H9 (cell line): ENCODE results near the gene SPP1. TPM values are rescaled to one million over a fixed set of nuclear protein-coding genes. Genes with fewer than 3 reads are reported as not detected.

Source experiments
- DNase-seq: peaks from one replicate; pipeline ENCODE4 v3.0.0-alpha.2; 2017
- H2AFZ ChIP-seq: one replicate; pipeline ENCODE4 v1.6.1; 2013; ENCODE audit warnings: mild to moderate bottlenecking, low read length, control low read depth, moderate library complexity
- H2AK5ac ChIP-seq: 2 replicates; pipeline ENCODE4 v1.6.1; 2013; ENCODE audit warnings: low read length, control low read depth, mixed read lengths; ENCODE audit not compliant: insufficient read length
- H2BK120ac ChIP-seq: one replicate; pipeline ENCODE4 v1.6.1; 2013; ENCODE audit warnings: low read depth, mild to moderate bottlenecking, low read length, control low read depth, inconsistent platforms; ENCODE audit not compliant: poor library complexity, severe bottlenecking
- H2BK12ac ChIP-seq: 2 replicates; pipeline ENCODE4 v1.6.1; 2013; ENCODE audit warnings: low read length, control low read depth, mixed read lengths, low read depth; ENCODE audit not compliant: insufficient read length
- H2BK15ac ChIP-seq: 2 replicates; pipeline ENCODE4 v1.6.1; 2013; ENCODE audit warnings: low read depth, low read length, control low read depth
- H2BK20ac ChIP-seq: one replicate; pipeline ENCODE4 v1.6.1; 2013; ENCODE audit warnings: low read depth, mild to moderate bottlenecking, low read length, control low read depth, inconsistent platforms; ENCODE audit not compliant: poor library complexity, severe bottlenecking
- H2BK5ac ChIP-seq: 2 replicates; pipeline ENCODE4 v1.6.1; 2013; ENCODE audit warnings: low read length, control low read depth, mixed read lengths; ENCODE audit not compliant: insufficient read length
- H3K14ac ChIP-seq: 2 replicates; pipeline ENCODE4 v1.6.1; 2013; ENCODE audit warnings: low read length, control low read depth; ENCODE audit not compliant: insufficient read depth
- H3K18ac ChIP-seq: 2 replicates; pipeline ENCODE4 v1.6.1; 2013; ENCODE audit warnings: low read depth, mild to moderate bottlenecking, mixed read lengths, low read length, control low read depth; ENCODE audit not compliant: insufficient read length
- H3K23ac ChIP-seq: 2 replicates; pipeline ENCODE4 v1.6.1; 2013; ENCODE audit warnings: low read length, control low read depth, mixed read lengths, low read depth; ENCODE audit not compliant: insufficient read length
- H3K23me2 ChIP-seq: 2 replicates; pipeline ENCODE4 v1.6.1; 2013; ENCODE audit warnings: low read depth, mild to moderate bottlenecking, mixed read lengths, low read length, control low read depth; ENCODE audit not compliant: insufficient read length, poor library complexity, severe bottlenecking
- H3K27ac ChIP-seq: 2 replicates; pipeline ENCODE4 v1.5.1; 2013; ENCODE audit warnings: low read length, control low read depth, mixed read lengths, low read depth; ENCODE audit not compliant: insufficient read length
- H3K27me3 ChIP-seq: 2 replicates; pipeline ENCODE4 v1.6.1; 2013; ENCODE audit warnings: low read length, control low read depth, inconsistent platforms; ENCODE audit not compliant: insufficient read depth
- H3K4ac ChIP-seq: 2 replicates; pipeline ENCODE4 v1.6.1; 2013; ENCODE audit warnings: low read depth, mild to moderate bottlenecking, control low read depth, inconsistent platforms, low read length, moderate library complexity
- H3K4me1 ChIP-seq: 2 replicates; pipeline ENCODE4 v1.6.1; 2013; ENCODE audit warnings: low read length, control low read depth, inconsistent platforms; ENCODE audit not compliant: insufficient read depth
- H3K4me2 ChIP-seq: 2 replicates; pipeline ENCODE4 v1.6.1; 2013; ENCODE audit warnings: low read length, control low read depth, mixed read lengths; ENCODE audit not compliant: insufficient read length, insufficient read depth
- H3K56ac ChIP-seq: 2 replicates; pipeline ENCODE4 v1.6.1; 2013; ENCODE audit warnings: low read depth, mild to moderate bottlenecking, mixed read lengths, low read length, control low read depth; ENCODE audit not compliant: insufficient read length
- H3K79me1 ChIP-seq: 2 replicates; pipeline ENCODE4 v1.6.1; 2013; ENCODE audit warnings: low read depth, mild to moderate bottlenecking, moderate library complexity, low read length, control low read depth, inconsistent platforms; ENCODE audit not compliant: insufficient read depth, poor library complexity, severe bottlenecking
- H3K79me2 ChIP-seq: 2 replicates; pipeline ENCODE4 v1.6.1; 2013; ENCODE audit warnings: low read length, control low read depth, inconsistent platforms; ENCODE audit not compliant: insufficient read depth
- H3K9ac ChIP-seq: 2 replicates; pipeline ENCODE4 v1.6.1; 2013; ENCODE audit warnings: low read length, control low read depth, mixed read lengths; ENCODE audit not compliant: insufficient read length; ENCODE audit errors: extremely low read depth
- H3K9me3 ChIP-seq: one replicate; pipeline ENCODE4 v1.6.1; 2013; ENCODE audit warnings: low read depth, low read length, inconsistent platforms; ENCODE audit not compliant: control insufficient read depth
- H3T11ph ChIP-seq: one replicate; pipeline ENCODE4 v1.6.1; 2013; ENCODE audit warnings: mild to moderate bottlenecking, low read length, control low read depth, inconsistent platforms
- H4K20me1 ChIP-seq: one replicate; pipeline ENCODE4 v1.6.1; 2013; ENCODE audit not compliant: control insufficient read depth, insufficient read length, insufficient read depth
- H4K5ac ChIP-seq: 2 replicates; pipeline ENCODE4 v1.6.1; 2013; ENCODE audit warnings: low read depth, mild to moderate bottlenecking, mixed read lengths, low read length, control low read depth; ENCODE audit not compliant: insufficient read length
- H4K8ac ChIP-seq: replicated peaks from 2 replicates; pipeline ENCODE4 v1.6.1; 2013; ENCODE audit warnings: low read length, control low read depth, mixed read lengths, low read depth; ENCODE audit not compliant: insufficient read length
- H4K91ac ChIP-seq: 2 replicates; pipeline ENCODE4 v1.6.1; 2013; ENCODE audit warnings: low read depth, mild to moderate bottlenecking, moderate library complexity, mixed read lengths, low read length, control low read depth; ENCODE audit not compliant: insufficient read length
- H3K27ac Mint-ChIP-seq, 3 experiments: 2 replicates in 2 of 3; 3 replicates in 1 of 3; pipeline ENCODE4 v1.8.0; 2020 to 2021; ENCODE audit warnings: mixed read lengths in 3 of 3, mild to moderate bottlenecking in 1 of 3, moderate library complexity in 1 of 3
- H3K27me3 Mint-ChIP-seq: 2 replicates; pipeline ENCODE4 v1.8.0; 2021; ENCODE audit warnings: low read depth, mild to moderate bottlenecking, moderate library complexity, mixed read lengths
- H3K36me3 Mint-ChIP-seq, 3 experiments: 2 replicates in 2 of 3; 3 replicates in 1 of 3; pipeline ENCODE4 v1.8.0; 2020 to 2021; ENCODE audit warnings: low read depth in 3 of 3, mixed read lengths in 3 of 3; ENCODE audit not compliant: insufficient read depth in 1 of 3
- H3K4me1 Mint-ChIP-seq, 2 experiments: 2 replicates each; pipeline ENCODE4 v1.8.0; 2020; ENCODE audit warnings: mixed read lengths in 2 of 2
- H3K4me3 Mint-ChIP-seq, 2 experiments: 2 replicates in 1 of 2; 3 replicates in 1 of 2; pipeline ENCODE4 v1.8.0; 2020 to 2021; ENCODE audit warnings: mild to moderate bottlenecking in 2 of 2, mixed read lengths in 2 of 2, moderate library complexity in 1 of 2
- H3K9me3 Mint-ChIP-seq, 2 experiments: 2 replicates in 1 of 2; 3 replicates in 1 of 2; pipeline ENCODE4 v1.8.0; 2020; ENCODE audit warnings: mild to moderate bottlenecking in 2 of 2, mixed read lengths in 2 of 2, moderate library complexity in 1 of 2
- CTCF ChIP-seq: fragments of 200-600 bp; sonication (generic); conservative IDR thresholded peaks from 3 replicates; pipeline ENCODE4 v1.8.0; 2021; ENCODE audit warnings: antibody characterized with exemption, mild to moderate bottlenecking
- WGBS: extraction: QIAGEN DNeasy Blood & Tissue Kit; methylation state at CpG from one replicate; pipeline ENCODE4 v1.1.7; 2013; ENCODE audit warnings: missing lambda C conversion rate, low lambda C conversion rate, mixed read lengths; ENCODE audit not compliant: insufficient read length; ENCODE audit errors: extremely low coverage; 5-methylcytosine and 5-hydroxymethylcytosine counted together
- total RNA-seq: library from RNA; stranded (reverse); gene quantifications from 2 replicates; pipeline ENCODE4 v1.2.1, GENCODE V29; 2021

The SPP1 gene
- total RNA-seq, 1 experiment from 2014 or later: 13.2 TPM

- Histone ChIP-seq H3K27ac (no peak overlapping the region), H4K5ac (no peak overlapping the region), H2BK12ac (no peak overlapping the region), H3K27me3 (no peaks in the 10 kb centered on the region), H2AK5ac (no peak overlapping the region), H3K79me1 (no peaks in the 10 kb centered on the region), H3T11ph (no peak overlapping the region), H3K4me2 (no peak overlapping the region), H3K18ac (no peak overlapping the region), H3K79me2 (no peaks in the 10 kb centered on the region), H3K23ac (no peak overlapping the region), H3K14ac (no peak overlapping the region), H3K23me2 (no peaks in the 10 kb centered on the region), H4K8ac (no peak overlapping the region), H2BK5ac (no peak overlapping the region), H3K4ac (no peak overlapping the region), H2BK120ac (no peak overlapping the region), H3K9me3 (no peaks in the 10 kb centered on the region), H3K56ac (no peak overlapping the region), H2BK15ac (no peak overlapping the region), H3K4me1 (no peaks in the 10 kb centered on the region), H3K9ac (no peak overlapping the region), H2BK20ac (no peak overlapping the region), H4K91ac (no peak overlapping the region), H2AFZ (no peak overlapping the region), H4K20me1 (no peaks in the 10 kb centered on the region)
- DNase-seq: no peak
- WGBS: no CpG with 5 or more reads among the region's 3 CpGs
- Mint-ChIP-seq H3K4me3 (no peak overlapping the region; a peak in 1 of 5 replicates), H3K4me1 (peaks cover 6 to 7% of the 10 kb centered on the region in 2 experiments), H3K27me3 (no peaks in the 10 kb centered on the region), H3K9me3 (no peaks in the 10 kb centered on the region), H3K36me3 (no peaks in the 10 kb centered on the region), H3K27ac (peak overlapping the region in 1 of 3 experiments; percentile 21; a peak in 1 of 7 replicates)
- TF ChIP-seq CTCF: no peak
Measured at GRCh38 chr4:87995435-87995834, 19.9 kb downstream of the SPP1 start.
